ENCODE data around the gene TANK.

DNA sequence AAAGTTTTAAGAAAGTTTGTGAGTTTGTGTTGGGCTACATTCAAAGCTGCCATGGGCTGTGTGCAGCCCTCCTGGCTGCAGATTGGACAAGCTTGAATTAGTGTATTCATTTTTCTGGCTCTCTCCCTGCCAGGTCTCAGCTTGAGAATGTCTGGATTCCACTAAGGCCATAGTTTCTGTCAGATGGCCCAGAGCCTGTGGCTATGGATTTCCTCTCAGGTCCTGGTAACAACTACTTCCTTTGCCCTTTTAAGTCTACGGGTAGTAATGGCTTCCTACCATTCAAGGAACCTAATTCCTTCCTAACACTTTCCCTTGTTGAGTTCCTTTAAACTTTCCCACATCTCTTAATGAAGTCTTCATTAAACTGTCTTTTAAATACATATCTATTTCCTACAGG is 123.7 kb downstream of the TANK start:
- TF ChIP-seq, protein P1, sequence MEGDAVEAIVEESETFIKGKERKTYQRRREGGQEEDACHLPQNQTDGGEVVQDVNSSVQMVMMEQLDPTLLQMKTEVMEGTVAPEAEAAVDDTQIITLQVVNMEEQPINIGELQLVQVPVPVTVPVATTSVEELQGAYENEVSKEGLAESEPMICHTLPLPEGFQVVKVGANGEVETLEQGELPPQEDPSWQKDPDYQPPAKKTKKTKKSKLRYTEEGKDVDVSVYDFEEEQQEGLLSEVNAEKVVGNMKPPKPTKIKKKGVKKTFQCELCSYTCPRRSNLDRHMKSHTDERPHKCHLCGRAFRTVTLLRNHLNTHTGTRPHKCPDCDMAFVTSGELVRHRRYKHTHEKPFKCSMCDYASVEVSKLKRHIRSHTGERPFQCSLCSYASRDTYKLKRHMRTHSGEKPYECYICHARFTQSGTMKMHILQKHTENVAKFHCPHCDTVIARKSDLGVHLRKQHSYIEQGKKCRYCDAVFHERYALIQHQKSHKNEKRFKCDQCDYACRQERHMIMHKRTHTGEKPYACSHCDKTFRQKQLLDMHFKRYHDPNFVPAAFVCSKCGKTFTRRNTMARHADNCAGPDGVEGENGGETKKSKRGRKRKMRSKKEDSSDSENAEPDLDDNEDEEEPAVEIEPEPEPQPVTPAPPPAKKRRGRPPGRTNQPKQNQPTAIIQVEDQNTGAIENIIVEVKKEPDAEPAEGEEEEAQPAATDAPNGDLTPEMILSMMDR (IDR thresholded peaks at IDR 0.05; ENCODE audit: poor library complexity) = no peak
- TF ChIP-seq EZH2 (IDR thresholded peaks at IDR 0.05; ENCODE audit: borderline replicate concordance) = no peak
